ENCODE measurements around the gene ADAMTS1. TPM values are rescaled to one million over a fixed set of nuclear protein-coding genes. Genes with fewer than 3 reads are reported as not detected.

ADAMTS1 gene
- total and polyA plus RNA-seq, 2 donors (not counting 1 experiment from before 2014, with no cell fraction given), result 186 to 200 TPM

DNA sequence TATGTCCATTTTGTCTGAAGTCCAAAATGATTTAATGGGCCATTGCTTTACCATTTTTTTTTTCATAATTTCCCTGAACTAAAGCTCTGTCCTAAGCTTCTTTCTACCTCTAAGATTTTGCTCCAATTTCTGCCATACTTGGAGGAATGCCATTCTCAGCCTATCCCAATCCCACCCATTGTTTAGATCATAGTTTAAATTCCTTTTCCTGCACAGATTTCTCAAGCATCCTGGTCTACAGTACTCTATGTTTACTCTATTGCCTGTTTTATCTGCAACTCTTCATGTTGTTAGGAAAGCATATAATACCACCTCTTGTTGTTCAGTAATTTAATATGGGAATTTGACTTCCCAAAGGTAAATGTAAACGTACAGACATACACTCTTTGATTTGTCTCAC is 30.8 kb downstream of the ADAMTS1 start:
- Histone ChIP-seq H3K27me3 (ENCODE audit: control insufficient read depth, insufficient read depth, low read length) (no peaks in the 10 kb centered on the region), H3K36me3 (ENCODE audit: control insufficient read depth, insufficient read depth, low read length) (no peaks in the 10 kb centered on the region), H3K4me2 (ENCODE audit: extremely low read depth, insufficient read depth, low read length) (no peak overlapping the region), H4K20me1 (ENCODE audit: control insufficient read depth, extremely low read depth, insufficient read depth, low read length) (no peaks in the 10 kb centered on the region), H3K9me3 (ENCODE audit: control insufficient read depth, insufficient read depth, low read depth, low read length) (no peaks in the 10 kb centered on the region), H3K4me1 (ENCODE audit: control insufficient read depth, extremely low read depth, insufficient read depth, low read length) (peaks cover 3% of the 10 kb centered on the region), H3K4me3 (replicated peaks in 1 of 4; ENCODE audit: control extremely low read depth in 1 of 4, insufficient read depth in 1 of 4, low read depth in 3 of 4, low read length in 4 of 4) (no peak overlapping the region), H3K79me2 (ENCODE audit: control insufficient read depth, insufficient read depth, low read length) (no peaks in the 10 kb centered on the region), H3K9ac (ENCODE audit: insufficient read depth, low read length) (no peak overlapping the region), H3K27ac (ENCODE audit: insufficient read depth, low read length) (no peak overlapping the region), H2AFZ (ENCODE audit: low read length) (no peak overlapping the region)
- TF ChIP-seq EZH2 (IDR thresholded peaks at IDR 0.05; ENCODE audit: low read length, missing control alignments), result no peak
- TF ChIP-seq, protein P1, sequence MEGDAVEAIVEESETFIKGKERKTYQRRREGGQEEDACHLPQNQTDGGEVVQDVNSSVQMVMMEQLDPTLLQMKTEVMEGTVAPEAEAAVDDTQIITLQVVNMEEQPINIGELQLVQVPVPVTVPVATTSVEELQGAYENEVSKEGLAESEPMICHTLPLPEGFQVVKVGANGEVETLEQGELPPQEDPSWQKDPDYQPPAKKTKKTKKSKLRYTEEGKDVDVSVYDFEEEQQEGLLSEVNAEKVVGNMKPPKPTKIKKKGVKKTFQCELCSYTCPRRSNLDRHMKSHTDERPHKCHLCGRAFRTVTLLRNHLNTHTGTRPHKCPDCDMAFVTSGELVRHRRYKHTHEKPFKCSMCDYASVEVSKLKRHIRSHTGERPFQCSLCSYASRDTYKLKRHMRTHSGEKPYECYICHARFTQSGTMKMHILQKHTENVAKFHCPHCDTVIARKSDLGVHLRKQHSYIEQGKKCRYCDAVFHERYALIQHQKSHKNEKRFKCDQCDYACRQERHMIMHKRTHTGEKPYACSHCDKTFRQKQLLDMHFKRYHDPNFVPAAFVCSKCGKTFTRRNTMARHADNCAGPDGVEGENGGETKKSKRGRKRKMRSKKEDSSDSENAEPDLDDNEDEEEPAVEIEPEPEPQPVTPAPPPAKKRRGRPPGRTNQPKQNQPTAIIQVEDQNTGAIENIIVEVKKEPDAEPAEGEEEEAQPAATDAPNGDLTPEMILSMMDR (conservative IDR thresholded peaks at IDR 0.05 in 1 of 2, IDR thresholded peaks at IDR 0.05 in 1 of 2; ENCODE audit: low read depth in 1 of 2, low read length in 2 of 2), result no peak
- peak in 1 of 2 donors; percentile 34 for DNase-seq (ENCODE audit: low read depth in 2 of 2)

DNA sequence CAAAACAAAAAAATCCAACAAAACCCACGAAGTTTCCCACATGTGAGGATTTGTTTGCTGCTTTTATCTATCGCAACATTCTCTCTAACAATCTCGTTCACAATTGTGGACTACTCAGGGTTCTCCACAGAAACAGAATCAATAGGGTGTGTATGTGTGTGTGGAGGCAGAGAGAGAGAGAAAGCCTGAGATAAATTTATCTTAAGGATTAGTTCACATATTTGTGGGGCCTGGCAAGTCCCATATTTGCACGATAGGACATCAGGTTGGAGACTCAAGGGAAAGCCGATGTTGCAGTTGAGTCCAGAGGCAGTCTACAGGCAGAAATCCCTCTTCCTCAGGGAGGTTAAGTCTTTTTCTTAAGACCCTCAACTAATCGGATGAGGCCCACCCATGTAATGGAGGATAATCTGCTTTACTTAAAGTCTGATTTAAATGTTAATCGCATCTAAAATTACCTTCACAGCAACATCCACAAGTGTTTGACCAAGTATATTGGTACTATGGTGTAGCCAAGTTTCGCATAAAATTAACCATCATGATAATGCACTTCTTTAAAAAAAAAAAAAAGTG is 31.7 kb downstream of the ADAMTS1 start:
- Histone ChIP-seq H3K27me3 (ENCODE audit: control insufficient read depth, insufficient read depth, low read length) (no peaks in the 10 kb centered on the region), H4K20me1 (ENCODE audit: control insufficient read depth, extremely low read depth, insufficient read depth, low read length) (no peaks in the 10 kb centered on the region), H3K4me2 (ENCODE audit: extremely low read depth, insufficient read depth, low read length) (no peak overlapping the region), H3K36me3 (ENCODE audit: control insufficient read depth, insufficient read depth, low read length) (no peaks in the 10 kb centered on the region), H3K27ac (ENCODE audit: insufficient read depth, low read length) (no peak overlapping the region), H3K9ac (ENCODE audit: insufficient read depth, low read length) (no peak overlapping the region), H3K9me3 (ENCODE audit: control insufficient read depth, insufficient read depth, low read depth, low read length) (no peaks in the 10 kb centered on the region), H3K4me1 (ENCODE audit: control insufficient read depth, extremely low read depth, insufficient read depth, low read length) (peaks cover 3% of the 10 kb centered on the region), H3K4me3 (replicated peaks in 1 of 4; ENCODE audit: control extremely low read depth in 1 of 4, insufficient read depth in 1 of 4, low read depth in 3 of 4, low read length in 4 of 4) (no peak overlapping the region), H3K79me2 (ENCODE audit: control insufficient read depth, insufficient read depth, low read length) (no peaks in the 10 kb centered on the region), H2AFZ (ENCODE audit: low read length) (no peak overlapping the region)
- no peak for DNase-seq (ENCODE audit: low read depth in 2 of 2)
- TF ChIP-seq, protein P1 (conservative IDR thresholded peaks at IDR 0.05 in 1 of 2, IDR thresholded peaks at IDR 0.05 in 1 of 2; ENCODE audit: low read depth in 1 of 2, low read length in 2 of 2), result no peak
- TF ChIP-seq EZH2 (IDR thresholded peaks at IDR 0.05; ENCODE audit: low read length, missing control alignments), result no peak

DNA sequence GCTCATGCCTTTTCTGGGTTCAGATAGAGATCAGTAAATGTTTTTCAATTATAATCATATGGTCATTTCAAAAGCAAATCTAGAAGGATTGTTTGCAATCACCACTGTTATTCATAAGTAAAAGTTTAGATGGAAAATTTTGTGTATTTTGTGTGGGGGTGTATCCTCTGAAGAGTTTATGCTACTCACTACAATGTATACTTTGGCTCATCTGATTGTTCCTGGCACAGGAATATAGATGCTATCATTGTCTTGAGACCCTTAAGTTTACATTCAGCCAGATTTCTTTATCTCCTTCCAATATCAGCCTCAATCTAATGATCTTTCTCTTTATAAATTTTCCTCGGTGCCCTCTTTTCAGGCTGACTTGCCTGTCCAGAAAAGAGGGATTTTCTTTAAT is 33.0 kb downstream of the ADAMTS1 start:
- Histone ChIP-seq H3K27me3 (ENCODE audit: control insufficient read depth, insufficient read depth, low read length) (no peaks in the 10 kb centered on the region), H3K9ac (ENCODE audit: insufficient read depth, low read length) (no peak overlapping the region), H3K4me2 (ENCODE audit: extremely low read depth, insufficient read depth, low read length) (no peak overlapping the region), H3K9me3 (ENCODE audit: control insufficient read depth, insufficient read depth, low read depth, low read length) (no peaks in the 10 kb centered on the region), H3K79me2 (ENCODE audit: control insufficient read depth, insufficient read depth, low read length) (no peaks in the 10 kb centered on the region), H3K4me1 (ENCODE audit: control insufficient read depth, extremely low read depth, insufficient read depth, low read length) (peaks cover 3% of the 10 kb centered on the region), H3K36me3 (ENCODE audit: control insufficient read depth, insufficient read depth, low read length) (no peaks in the 10 kb centered on the region), H3K27ac (ENCODE audit: insufficient read depth, low read length) (no peak overlapping the region), H3K4me3 (replicated peaks in 1 of 4; ENCODE audit: control extremely low read depth in 1 of 4, insufficient read depth in 1 of 4, low read depth in 3 of 4, low read length in 4 of 4) (no peak overlapping the region), H2AFZ (ENCODE audit: low read length) (no peak overlapping the region), H4K20me1 (ENCODE audit: control insufficient read depth, extremely low read depth, insufficient read depth, low read length) (no peaks in the 10 kb centered on the region)
- DNase-seq (ENCODE audit: low read depth in 2 of 2), result no peak
- no peak for TF ChIP-seq EZH2 (IDR thresholded peaks at IDR 0.05; ENCODE audit: low read length, missing control alignments)
- TF ChIP-seq, protein P1 (conservative IDR thresholded peaks at IDR 0.05 in 1 of 2, IDR thresholded peaks at IDR 0.05 in 1 of 2; ENCODE audit: low read depth in 1 of 2, low read length in 2 of 2), result no peak

Data from fibroblast of lung (primary cell).